ENCODE measurements around the gene RYR3. TPM values are rescaled to one million over a fixed set of nuclear protein-coding genes. Genes with fewer than 3 reads are reported as not detected.

Gene RYR3
- total RNA-seq, 4 donors from 2014 or later, result 0.38 to 1.8 (median 1.2) TPM

DNA sequence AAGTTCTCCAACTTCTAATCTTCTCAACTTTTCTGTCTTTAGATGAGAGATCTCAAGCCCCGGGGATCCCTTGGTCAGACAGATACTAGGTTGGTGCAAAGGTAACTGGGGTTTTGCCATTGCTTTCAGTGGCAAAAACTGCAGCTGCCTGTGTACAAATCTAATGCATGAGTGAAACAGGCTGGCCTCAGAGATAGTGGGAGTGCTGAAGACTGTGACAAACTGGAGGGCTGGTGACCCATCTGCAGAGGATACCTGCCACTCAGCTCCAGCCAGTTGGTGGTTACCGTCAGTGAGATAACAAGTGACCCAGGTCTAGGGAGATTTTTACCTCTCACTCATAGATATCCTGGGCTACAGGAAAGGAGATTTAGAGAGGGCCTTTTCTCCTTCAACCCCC is 85.7 kb downstream of the RYR3 start:
- intact Hi-C loops (cut with DNase I; ENCODE audit: low total_unique reads), result no loop called here
- TF ChIP-seq, protein P1, sequence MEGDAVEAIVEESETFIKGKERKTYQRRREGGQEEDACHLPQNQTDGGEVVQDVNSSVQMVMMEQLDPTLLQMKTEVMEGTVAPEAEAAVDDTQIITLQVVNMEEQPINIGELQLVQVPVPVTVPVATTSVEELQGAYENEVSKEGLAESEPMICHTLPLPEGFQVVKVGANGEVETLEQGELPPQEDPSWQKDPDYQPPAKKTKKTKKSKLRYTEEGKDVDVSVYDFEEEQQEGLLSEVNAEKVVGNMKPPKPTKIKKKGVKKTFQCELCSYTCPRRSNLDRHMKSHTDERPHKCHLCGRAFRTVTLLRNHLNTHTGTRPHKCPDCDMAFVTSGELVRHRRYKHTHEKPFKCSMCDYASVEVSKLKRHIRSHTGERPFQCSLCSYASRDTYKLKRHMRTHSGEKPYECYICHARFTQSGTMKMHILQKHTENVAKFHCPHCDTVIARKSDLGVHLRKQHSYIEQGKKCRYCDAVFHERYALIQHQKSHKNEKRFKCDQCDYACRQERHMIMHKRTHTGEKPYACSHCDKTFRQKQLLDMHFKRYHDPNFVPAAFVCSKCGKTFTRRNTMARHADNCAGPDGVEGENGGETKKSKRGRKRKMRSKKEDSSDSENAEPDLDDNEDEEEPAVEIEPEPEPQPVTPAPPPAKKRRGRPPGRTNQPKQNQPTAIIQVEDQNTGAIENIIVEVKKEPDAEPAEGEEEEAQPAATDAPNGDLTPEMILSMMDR (IDR thresholded peaks at IDR 0.05), result no peak
- no peak for TF ChIP-seq POLR2A (IDR thresholded peaks at IDR 0.05)
- H3K4me3 ChIP-seq (ENCODE audit: low read depth, poor library complexity, severe bottlenecking), result no peak overlapping the region
- DNase-seq (ENCODE audit: low spot score in 2 of 2), result no peak
- 83 to 89% methylated on average over 2 of the region's 2 CpGs for WGBS, 2 donors

DNA sequence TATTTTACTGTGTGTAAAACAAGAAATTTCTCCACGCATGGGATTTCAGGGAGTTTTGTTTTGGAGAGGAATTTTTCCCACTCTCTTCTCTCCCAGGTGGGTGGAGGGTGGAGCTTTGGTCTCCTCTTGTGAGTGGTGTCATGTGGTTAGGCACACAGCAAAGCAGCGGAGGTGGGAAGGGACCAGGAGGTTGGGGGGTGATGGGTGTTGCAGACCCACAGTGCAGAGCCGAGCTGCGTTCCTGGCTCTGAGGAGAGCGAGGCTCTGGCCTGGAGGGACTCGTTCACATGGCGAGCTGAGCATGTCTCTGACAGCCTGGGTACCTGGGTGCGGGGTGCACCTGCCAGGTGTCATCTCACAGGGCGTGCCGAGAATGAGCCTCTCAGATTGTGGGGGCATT is 87.8 kb downstream of the RYR3 start:
- no peak overlapping the region for H3K4me3 ChIP-seq (ENCODE audit: low read depth, poor library complexity, severe bottlenecking)
- intact Hi-C loops (cut with DNase I; ENCODE audit: low total_unique reads), result no loop called here
- 84% methylated on average over 10 of the region's 10 CpGs for WGBS, 2 donors
- DNase-seq (ENCODE audit: low spot score in 2 of 2), result no peak
- no peak for TF ChIP-seq POLR2A (IDR thresholded peaks at IDR 0.05)
- TF ChIP-seq, protein P1 (IDR thresholded peaks at IDR 0.05), result no peak

DNA sequence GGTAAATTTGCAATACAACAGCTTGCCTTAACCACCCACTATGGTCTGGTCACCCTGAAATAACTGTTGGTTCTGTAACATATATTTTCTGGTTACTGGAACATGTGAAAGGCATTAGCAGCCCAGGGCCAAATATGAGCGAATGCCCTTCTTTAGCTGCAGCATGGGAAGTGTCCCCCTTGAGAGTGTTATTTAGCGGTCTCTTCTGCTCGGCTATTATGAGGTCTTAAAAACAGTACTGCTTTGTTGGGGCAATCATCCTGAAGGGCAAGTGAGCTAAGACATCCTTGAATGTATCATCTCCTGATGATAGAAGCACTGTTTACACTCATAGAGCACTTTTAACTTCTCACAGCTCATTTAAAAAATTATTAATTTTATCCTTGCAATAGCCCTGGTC is 90.2 kb downstream of the RYR3 start:
- intact Hi-C loops (cut with DNase I; ENCODE audit: low total_unique reads), result no loop called here
- WGBS, 2 donors, result 82 to 86% methylated on average over 3 of the region's 3 CpGs
- DNase-seq (ENCODE audit: low spot score in 2 of 2), result no peak
- TF ChIP-seq, protein P1 (IDR thresholded peaks at IDR 0.05), result no peak
- no peak for TF ChIP-seq POLR2A (IDR thresholded peaks at IDR 0.05)
- H3K4me3 ChIP-seq (ENCODE audit: low read depth, poor library complexity, severe bottlenecking), result no peak overlapping the region

DNA sequence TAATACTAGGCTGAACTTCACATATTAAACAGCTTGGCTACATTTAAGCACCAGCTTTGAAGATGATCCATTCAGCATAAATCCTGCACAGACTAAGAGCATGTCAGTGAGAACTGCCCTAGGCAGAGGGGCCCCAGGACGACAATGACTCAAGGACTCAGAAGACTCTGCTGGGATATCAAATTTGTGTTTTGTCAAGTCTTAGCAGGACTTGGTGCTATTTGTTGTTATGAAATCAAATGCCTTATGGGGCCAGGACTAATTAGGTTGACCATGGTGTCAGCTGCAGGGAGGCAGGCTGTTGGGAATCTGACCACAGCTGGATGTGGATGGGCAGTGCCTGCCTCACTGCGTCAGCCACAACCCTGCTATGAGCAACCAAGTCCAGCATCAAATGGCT is 91.8 kb downstream of the RYR3 start:
- no peak overlapping the region for H3K4me3 ChIP-seq (ENCODE audit: low read depth, poor library complexity, severe bottlenecking)
- DNase-seq (ENCODE audit: low spot score in 2 of 2), result no peak
- intact Hi-C loops (cut with DNase I; ENCODE audit: low total_unique reads), result no loop called here
- TF ChIP-seq, protein P1 (IDR thresholded peaks at IDR 0.05), result no peak
- no peak for TF ChIP-seq POLR2A (IDR thresholded peaks at IDR 0.05)
- 45 to 65% methylated on average over 2 of the region's 2 CpGs for WGBS, 2 donors

DNA sequence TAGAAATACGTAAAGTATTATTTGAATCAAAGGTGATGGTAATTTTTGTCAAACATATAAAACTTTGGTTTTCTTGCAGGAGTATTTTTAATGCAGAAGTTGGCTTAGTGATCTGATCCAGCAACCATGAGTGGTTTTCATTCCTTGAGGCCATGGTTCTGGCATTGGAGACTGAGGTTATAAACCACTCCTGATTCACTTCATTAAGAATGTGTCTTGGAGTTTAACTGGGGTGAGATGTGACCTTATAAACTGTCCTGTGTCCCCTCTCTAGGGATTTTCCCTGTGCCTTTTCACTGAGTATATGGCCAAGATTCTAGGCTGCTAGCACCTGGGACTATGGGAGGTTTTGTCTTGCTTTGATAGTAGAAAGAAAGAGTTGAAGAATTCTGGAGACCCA is 94.3 kb downstream of the RYR3 start:
- intact Hi-C loops (cut with DNase I; ENCODE audit: low total_unique reads), result no loop called here
- 72 to 86% methylated on average over 1 of the region's 1 CpG for WGBS, 2 donors
- no peak overlapping the region for H3K4me3 ChIP-seq (ENCODE audit: low read depth, poor library complexity, severe bottlenecking)
- DNase-seq (ENCODE audit: low spot score in 2 of 2), result no peak
- TF ChIP-seq, protein P1 (IDR thresholded peaks at IDR 0.05), result no peak
- no peak for TF ChIP-seq POLR2A (IDR thresholded peaks at IDR 0.05)

All from lower leg skin (tissue), 4 donors.